Renal pelvis (tissue), 12 donors: ENCODE results near the gene ASAH2B. TPM values are rescaled to one million over a fixed set of nuclear protein-coding genes. Genes with fewer than 3 reads are reported as not detected.
A peak's percentile ranks its signal among the peaks of the same experiment; 100 is the strongest.
"Not testable (repeated sequence)": the region's sequence is repeated elsewhere in the genome, so short reads cannot be mapped to it uniquely, and the experiment has no call there.

ENCODE experiments used
- DNase-seq: peaks from one replicate; pipeline ENCODE4 v3.0.0-alpha.2; 2013
- long read RNA-seq, 16 experiments: transcript quantifications; one replicate each; lab custom pipeline, GENCODE V29; 2026
- polyA plus RNA-seq, 3 donors: library from polyadenylated mRNA; unstranded; fragments of 120-200 nt; gene quantifications; one replicate each; pipeline ENCODE4 v1.2.1, GENCODE V29; 2013; ENCODE audit not compliant: insufficient read length in 3 of 3

ASAH2B gene
- polyA plus RNA-seq, result 10 to 100 TPM in 2 of 3 donors, 1 to 10 TPM in 1; 8.2 to 12.1 (median 11.1) TPM
- long read RNA-seq, donor 1, full-length matches to known transcripts, result 4 of 4 reads
- long read RNA-seq, donor 1, partial matches to known transcripts, result 0 of 4 reads
- long read RNA-seq, donor 1, other reads (novel, unspliced or antisense), result 0 of 4 reads
- long read RNA-seq, donor 2, full-length matches to known transcripts, result 4 of 4 reads
- long read RNA-seq, donor 2, partial matches to known transcripts, result 0 of 4 reads
- long read RNA-seq, donor 2, other reads (novel, unspliced or antisense), result 0 of 4 reads
- long read RNA-seq, donor 3, full-length matches to known transcripts, result 4 of 12 reads
- long read RNA-seq, donor 3, partial matches to known transcripts, result 8 of 12 reads
- long read RNA-seq, donor 3, other reads (novel, unspliced or antisense), result 0 of 12 reads
- long read RNA-seq, donor 4, full-length matches to known transcripts, result 5 of 5 reads
- long read RNA-seq, donor 4, partial matches to known transcripts, result 0 of 5 reads
- long read RNA-seq, donor 4, other reads (novel, unspliced or antisense), result 0 of 5 reads
- long read RNA-seq, donor 5, full-length matches to known transcripts, result 1 of 1 reads
- long read RNA-seq, donor 5, partial matches to known transcripts, result 0 of 1 reads
- long read RNA-seq, donor 5, other reads (novel, unspliced or antisense), result 0 of 1 reads
- long read RNA-seq, donor 6, full-length matches to known transcripts, result 6 of 6 reads
- long read RNA-seq, donor 6, partial matches to known transcripts, result 0 of 6 reads
- long read RNA-seq, donor 6, other reads (novel, unspliced or antisense), result 0 of 6 reads
- long read RNA-seq, donor 7, full-length matches to known transcripts, result 1 of 1 reads
- long read RNA-seq, donor 7, partial matches to known transcripts, result 0 of 1 reads
- long read RNA-seq, donor 7, other reads (novel, unspliced or antisense), result 0 of 1 reads
- long read RNA-seq, donor 8, full-length matches to known transcripts, result 2 of 2 reads
- long read RNA-seq, donor 8, partial matches to known transcripts, result 0 of 2 reads
- long read RNA-seq, donor 8, other reads (novel, unspliced or antisense), result 0 of 2 reads
- long read RNA-seq, donor 9, full-length matches to known transcripts, result 2 of 2 reads
- long read RNA-seq, donor 9, partial matches to known transcripts, result 0 of 2 reads
- long read RNA-seq, donor 9, other reads (novel, unspliced or antisense), result 0 of 2 reads
- long read RNA-seq, donor 10, full-length matches to known transcripts, result 3 of 3 reads
- long read RNA-seq, donor 10, partial matches to known transcripts, result 0 of 3 reads
- long read RNA-seq, donor 10, other reads (novel, unspliced or antisense), result 0 of 3 reads
- long read RNA-seq, donor 11, full-length matches to known transcripts, result 3 of 14 reads
- long read RNA-seq, donor 11, partial matches to known transcripts, result 11 of 14 reads
- long read RNA-seq, donor 11, other reads (novel, unspliced or antisense), result 0 of 14 reads
- long read RNA-seq, donor 12, full-length matches to known transcripts, result 2 of 2 reads
- long read RNA-seq, donor 12, partial matches to known transcripts, result 0 of 2 reads
- long read RNA-seq, donor 12, other reads (novel, unspliced or antisense), result 0 of 2 reads
- long read RNA-seq, donor 13, result 0 reads
- long read RNA-seq, donor 14, result 0 reads
- long read RNA-seq, donor 15, full-length matches to known transcripts, result 9 of 9 reads
- long read RNA-seq, donor 15, partial matches to known transcripts, result 0 of 9 reads
- long read RNA-seq, donor 15, other reads (novel, unspliced or antisense), result 0 of 9 reads
- long read RNA-seq, donor 16, full-length matches to known transcripts, result 8 of 8 reads
- long read RNA-seq, donor 16, partial matches to known transcripts, result 0 of 8 reads
- long read RNA-seq, donor 16, other reads (novel, unspliced or antisense), result 0 of 8 reads

GRCh38 chr10:50739618-50740292 lies at the start of gene ASAH2B:
Gene ASAH2B (plus strand): TSS chr10:50739936. CDS start chr10:50745131, 5,195 bp downstream.
- DNase-seq, result peak; percentile 86

GRCh38 chr10:50697819-50698218 lies 41.9 kb upstream of the ASAH2B start:
- not testable (repeated sequence) for DNase-seq

- DNase-seq, result not testable (repeated sequence)
Observed at GRCh38 chr10:50701947-50702346, 37.8 kb upstream of the ASAH2B start.

- not testable (repeated sequence) for DNase-seq
Observed at GRCh38 chr10:50702997-50703396, 36.7 kb upstream of the ASAH2B start.

- not testable (repeated sequence) for DNase-seq
Observed at GRCh38 chr10:50704436-50705079, 35.2 kb upstream of the ASAH2B start.

GRCh38 chr10:50706006-50706405 lies 33.7 kb upstream of the ASAH2B start:
- not testable (repeated sequence) for DNase-seq

GRCh38 chr10:50710241-50710640 lies 29.5 kb upstream of the ASAH2B start:
- not testable (repeated sequence) for DNase-seq

- DNase-seq, result peak; percentile 30
Observed at GRCh38 chr10:50723812-50724211, 15.9 kb upstream of the ASAH2B start.

GRCh38 chr10:50728112-50728511 lies 11.6 kb upstream of the ASAH2B start:
- DNase-seq, result not testable (repeated sequence)

GRCh38 chr10:50738987-50739617 lies 634 bp upstream of the ASAH2B start:
- DNase-seq, result not testable (repeated sequence)

- no peak for DNase-seq
Observed at GRCh38 chr10:50740293-50740648, 535 bp downstream of the ASAH2B start.

GRCh38 chr10:50742820-50743219 lies 3.1 kb downstream of the ASAH2B start:
- not testable (repeated sequence) for DNase-seq

GRCh38 chr10:50766774-50767513 lies 27.2 kb downstream of the ASAH2B start:
- DNase-seq, result not testable (repeated sequence)

- DNase-seq, result not testable (repeated sequence)
Observed at GRCh38 chr10:50772042-50772441, 32.3 kb downstream of the ASAH2B start.

- not testable (repeated sequence) for DNase-seq
Observed at GRCh38 chr10:50774868-50775267, 35.1 kb downstream of the ASAH2B start.

GRCh38 chr10:50780036-50780435 lies 40.3 kb downstream of the ASAH2B start:
- DNase-seq, result not testable (repeated sequence)

- not testable (repeated sequence) for DNase-seq
Observed at GRCh38 chr10:50782017-50782416, 42.3 kb downstream of the ASAH2B start.

GRCh38 chr10:50787962-50788361 lies 48.2 kb downstream of the ASAH2B start:
- not testable (repeated sequence) for DNase-seq
